Measurements from ENCODE around the gene VEZT.

DNA sequence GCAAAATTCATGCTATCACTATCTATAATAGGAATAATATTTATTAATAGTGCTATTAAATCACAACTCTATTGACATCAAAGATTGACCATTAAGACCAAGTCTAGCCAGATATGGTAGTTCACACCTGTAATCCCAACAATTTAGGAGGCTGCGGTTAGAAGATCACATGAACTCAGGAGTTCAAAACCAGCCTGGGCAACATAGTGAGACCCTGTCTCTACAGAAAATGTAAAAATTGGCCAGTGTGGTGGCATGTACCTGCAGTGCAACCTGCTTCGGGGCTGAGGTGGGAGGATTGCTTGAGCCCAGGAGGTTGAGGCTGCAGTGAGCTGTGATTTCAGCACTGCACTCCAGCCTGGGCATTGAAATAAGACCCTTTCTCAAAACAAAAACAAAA is 11.0 kb downstream of the VEZT start:
- TF ChIP-seq, protein P1, sequence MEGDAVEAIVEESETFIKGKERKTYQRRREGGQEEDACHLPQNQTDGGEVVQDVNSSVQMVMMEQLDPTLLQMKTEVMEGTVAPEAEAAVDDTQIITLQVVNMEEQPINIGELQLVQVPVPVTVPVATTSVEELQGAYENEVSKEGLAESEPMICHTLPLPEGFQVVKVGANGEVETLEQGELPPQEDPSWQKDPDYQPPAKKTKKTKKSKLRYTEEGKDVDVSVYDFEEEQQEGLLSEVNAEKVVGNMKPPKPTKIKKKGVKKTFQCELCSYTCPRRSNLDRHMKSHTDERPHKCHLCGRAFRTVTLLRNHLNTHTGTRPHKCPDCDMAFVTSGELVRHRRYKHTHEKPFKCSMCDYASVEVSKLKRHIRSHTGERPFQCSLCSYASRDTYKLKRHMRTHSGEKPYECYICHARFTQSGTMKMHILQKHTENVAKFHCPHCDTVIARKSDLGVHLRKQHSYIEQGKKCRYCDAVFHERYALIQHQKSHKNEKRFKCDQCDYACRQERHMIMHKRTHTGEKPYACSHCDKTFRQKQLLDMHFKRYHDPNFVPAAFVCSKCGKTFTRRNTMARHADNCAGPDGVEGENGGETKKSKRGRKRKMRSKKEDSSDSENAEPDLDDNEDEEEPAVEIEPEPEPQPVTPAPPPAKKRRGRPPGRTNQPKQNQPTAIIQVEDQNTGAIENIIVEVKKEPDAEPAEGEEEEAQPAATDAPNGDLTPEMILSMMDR (conservative IDR thresholded peaks at IDR 0.05 in 1 of 2, IDR thresholded peaks at IDR 0.05 in 1 of 2; ENCODE audit: low read depth in 1 of 2, low read length in 2 of 2): no peak
- no peak for TF ChIP-seq EZH2 (IDR thresholded peaks at IDR 0.05; ENCODE audit: low read length, missing control alignments)
